SU-DHL-6 (cell line): Measurements from ENCODE around the gene CTPS1.

ENCODE experiments used
- CTCF ChIP-seq: fragments of 200-600 bp; sonication (generic); IDR thresholded peaks from one replicate; pipeline ENCODE4 v1.5.1; 2017; ENCODE audit warnings: antibody characterized with exemption, mild to moderate bottlenecking, low read length, moderate library complexity; ENCODE audit not compliant: insufficient read depth, poor library complexity, severe bottlenecking
- EZH2phosphoT487 ChIP-seq: fragments of 200-600 bp; sonication (generic), shearing (Covaris generic); conservative IDR thresholded peaks from 2 replicates; pipeline ENCODE4 v1.6.1; 2018; ENCODE audit warnings: mild to moderate bottlenecking, antibody characterized with exemption, low read length, moderate library complexity, mixed read lengths

- TF ChIP-seq CTCF = no peak
- TF ChIP-seq EZH2phosphoT487 = no peak
Measured at GRCh38 chr1:41003127-41003639, 23.7 kb downstream of the CTPS1 start.
